Thoracic aorta (tissue), 2 donors: ENCODE results near the gene MACROH2A1. TPM values are rescaled to one million over a fixed set of nuclear protein-coding genes. Genes with fewer than 3 reads are reported as not detected.

ENCODE experiments used
- ATAC-seq: fragments of 150-250 bp; one replicate; pipeline ENCODE4 v1.8.0; 2017; ENCODE audit warnings: low read depth; ENCODE audit not compliant: insufficient number of reproducible peaks, low FRiP score
- DNase-seq: peaks from one replicate; pipeline ENCODE4 v3.0.0-alpha.2; 2020; ENCODE audit warnings: low spot score
- H3K27ac ChIP-seq, 2 donors: fragments of 200-600 bp; sonication (generic); 1 replicate in 1 of 2; 2 replicates in 1 of 2; pipeline ENCODE4 v1.5.1; 2016; ENCODE audit warnings: mild to moderate bottlenecking in 2 of 2, moderate library complexity in 2 of 2
- H3K27me3 ChIP-seq: fragments of 200-600 bp; sonication (generic); replicated peaks from 2 replicates; pipeline ENCODE4 v1.6.0; 2016; ENCODE audit warnings: mild to moderate bottlenecking; ENCODE audit not compliant: insufficient read depth
- H3K36me3 ChIP-seq: fragments of 200-600 bp; sonication (generic); one replicate; pipeline ENCODE4 v1.5.1; 2016
- H3K4me1 ChIP-seq, 2 donors: fragments of 200-600 bp; sonication (generic); 1 replicate in 1 of 2; 2 replicates in 1 of 2; pipeline versions ENCODE4 v1.5.1 to v1.6.0; 2016; ENCODE audit warnings: low read depth in 2 of 2, mild to moderate bottlenecking in 1 of 2; ENCODE audit not compliant: control insufficient read depth in 1 of 2
- H3K4me3 ChIP-seq: fragments of 200-600 bp; sonication (generic); 2 replicates; pipeline ENCODE4 v1.5.1; 2016; ENCODE audit warnings: mild to moderate bottlenecking
- H3K9me3 ChIP-seq: fragments of 200-600 bp; sonication (generic); 2 replicates; pipeline ENCODE4 v1.5.1; 2016
- CTCF ChIP-seq: fragments of 200-600 bp; sonication (generic); IDR thresholded peaks from one replicate; pipeline ENCODE4 v1.5.1; 2019; ENCODE audit warnings: antibody characterized with exemption
- total RNA-seq, 2 donors: library from RNA; depleted of rRNA; stranded (reverse); fragments of >200 nt; gene quantifications; one replicate each; pipeline versions ENCODE4 v1.1.0 to v1.2.3, GENCODE V29; 2016

MACROH2A1 gene
- total RNA-seq, 2 donors from 2014 or later: 153 to 192 TPM

DNA sequence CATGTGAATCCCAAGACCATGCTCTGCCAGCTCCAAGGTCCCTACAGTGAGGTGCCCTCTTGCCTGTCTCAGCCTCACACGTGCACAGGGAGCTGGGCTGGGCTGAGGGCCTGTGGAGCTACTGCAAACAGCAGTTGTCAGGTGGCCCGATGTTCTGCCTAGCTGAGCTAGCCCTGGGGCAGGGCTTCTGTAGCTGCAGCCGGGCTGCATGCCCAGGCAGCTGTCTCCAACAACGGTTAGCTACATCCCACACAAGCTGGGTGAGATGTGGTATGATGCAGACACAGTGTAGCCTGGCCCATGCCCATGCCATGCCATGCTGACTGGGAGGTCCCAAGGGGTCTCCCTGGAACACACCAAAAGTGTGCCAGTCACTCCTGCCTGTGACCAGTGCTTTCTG is 62.0 kb downstream of the MACROH2A1 start:
- Histone ChIP-seq H3K27ac (no peak overlapping the region), H3K27me3 (no peaks in the 10 kb centered on the region), H3K36me3 (peaks cover 54% of the 10 kb centered on the region), H3K9me3 (no peaks in the 10 kb centered on the region), H3K4me3 (no peak overlapping the region), H3K4me1 (no peaks in the 10 kb centered on the region)
- ATAC-seq (no peak), DNase-seq (no peak)
- no peak for TF ChIP-seq CTCF

GRCh38 chr5:135335031-135335828 is 63.8 kb downstream of the MACROH2A1 start:
- DNase-seq (no peak), ATAC-seq (no peak)
- no peaks in the 10 kb centered on the region for H3K4me1 ChIP-seq
- TF ChIP-seq CTCF: no peak
- peaks cover 38% of the 10 kb centered on the region for H3K36me3 ChIP-seq
- no peaks in the 10 kb centered on the region for H3K27me3 ChIP-seq
- no peak overlapping the region for H3K27ac ChIP-seq
- no peak overlapping the region for H3K4me3 ChIP-seq
- no peaks in the 10 kb centered on the region for H3K9me3 ChIP-seq

- Histone ChIP-seq H3K27ac (no peak overlapping the region), H3K36me3 (peaks cover 26% of the 10 kb centered on the region)
These were observed 65.1 kb downstream of the MACROH2A1 start for GRCh38 chr5:135333732-135334515.

GRCh38 chr5:135332519-135333150 is 66.4 kb downstream of the MACROH2A1 start:
- Histone ChIP-seq H3K27me3 (no peaks in the 10 kb centered on the region), H3K9me3 (no peaks in the 10 kb centered on the region), H3K36me3 (peaks cover 15% of the 10 kb centered on the region), H3K27ac (no peak overlapping the region), H3K4me1 (no peaks in the 10 kb centered on the region), H3K4me3 (no peak overlapping the region)
- peak; percentile 51 for TF ChIP-seq CTCF
- no peak for ATAC-seq
- DNase-seq: no peak

More at GRCh38 chr5:135333732-135334515, 65.1 kb downstream of the MACROH2A1 start:
- TF ChIP-seq CTCF: no peak
- ATAC-seq (no peak), DNase-seq (no peak)
- Histone ChIP-seq H3K4me1 (no peaks in the 10 kb centered on the region), H3K4me3 (no peak overlapping the region), H3K27me3 (no peaks in the 10 kb centered on the region), H3K9me3 (no peaks in the 10 kb centered on the region)

GRCh38 chr5:135331612-135332011 is 67.4 kb downstream of the MACROH2A1 start:
- DNase-seq: no peak
- H3K4me3 ChIP-seq: no peak overlapping the region
- H3K4me1 ChIP-seq: no peaks in the 10 kb centered on the region
- peaks cover 6% of the 10 kb centered on the region for H3K36me3 ChIP-seq
- no peak for TF ChIP-seq CTCF
- no peak overlapping the region for H3K27ac ChIP-seq
- no peaks in the 10 kb centered on the region for H3K9me3 ChIP-seq
- ATAC-seq: no peak
- no peaks in the 10 kb centered on the region for H3K27me3 ChIP-seq
